ENCODE data around the gene SLU7.
A peak's percentile ranks its signal among the peaks of the same experiment; 100 is the strongest.

Gene SLU7

GRCh38 chr5:160418561-160419457 is at the start of gene SLU7:
Gene SLU7 (minus strand): TSS chr5:160419081. CDS start chr5:160415294, 3,787 bp downstream.
- intact Hi-C loops (cut with DNase I) = no loop called here
- peak; percentile 81 to 97 (median 91) for DNase-seq

- no peak for DNase-seq
- intact Hi-C loops (cut with DNase I) = no loop called here
Measured at GRCh38 chr5:160468363-160468975, 49.6 kb upstream of the SLU7 start.

GRCh38 chr5:160467555-160468362 is 48.9 kb upstream of the SLU7 start:
- peak in 41 of 42 donors; percentile 13 to 68 (median 40) for DNase-seq
- intact Hi-C loops (cut with DNase I) = no loop called here

- intact Hi-C loops (cut with DNase I) = no loop called here
- DNase-seq = no peak
Measured at GRCh38 chr5:160466889-160467554, 48.1 kb upstream of the SLU7 start.

- no peak for DNase-seq
Measured at GRCh38 chr5:160466116-160466515, 47.2 kb upstream of the SLU7 start.

GRCh38 chr5:160464466-160464797 is 45.6 kb upstream of the SLU7 start:
- intact Hi-C loops (cut with DNase I) = no loop called here

More at GRCh38 chr5:160466116-160466515, 47.2 kb upstream of the SLU7 start:
- intact Hi-C loops (cut with DNase I) = no loop called here

GRCh38 chr5:160463740-160464465 is 45.0 kb upstream of the SLU7 start:
- DNase-seq = no peak
- intact Hi-C loops (cut with DNase I) = no loop called here

More at GRCh38 chr5:160464466-160464797, 45.6 kb upstream of the SLU7 start:
- DNase-seq = no peak

- DNase-seq = no peak
- intact Hi-C loops (cut with DNase I) = no loop called here
Measured at GRCh38 chr5:160463227-160463626, 44.3 kb upstream of the SLU7 start.

- no peak for DNase-seq
- intact Hi-C loops (cut with DNase I) = no loop called here
Measured at GRCh38 chr5:160462167-160462566, 43.3 kb upstream of the SLU7 start.

GRCh38 chr5:160461378-160461777 is 42.5 kb upstream of the SLU7 start:
- intact Hi-C loops (cut with DNase I) = no loop called here
- DNase-seq = no peak

GRCh38 chr5:160460377-160461049 is 41.6 kb upstream of the SLU7 start:
- no peak for DNase-seq
- intact Hi-C loops (cut with DNase I) = no loop called here

- intact Hi-C loops (cut with DNase I) = no loop called here
- no peak for DNase-seq
Measured at GRCh38 chr5:160458806-160459800, 40.2 kb upstream of the SLU7 start.

GRCh38 chr5:160457252-160457651 is 38.4 kb upstream of the SLU7 start:
- no peak for DNase-seq
- intact Hi-C loops (cut with DNase I) = no loop called here

GRCh38 chr5:160456480-160457177 is 37.7 kb upstream of the SLU7 start:
- intact Hi-C loops (cut with DNase I) = no loop called here
- DNase-seq = no peak

- DNase-seq = no peak
- intact Hi-C loops (cut with DNase I) = no loop called here
Measured at GRCh38 chr5:160455600-160455999, 36.7 kb upstream of the SLU7 start.

- intact Hi-C loops (cut with DNase I) = no loop called here
- DNase-seq = no peak
Measured at GRCh38 chr5:160453751-160454150, 34.9 kb upstream of the SLU7 start.

Data from head of caudate nucleus (tissue), 42 donors.